GM18909 (cell line): ENCODE measurements around the gene TMEM185A.
A peak's percentile ranks its signal among the peaks of the same experiment; 100 is the strongest.
"Not testable (repeated sequence)": the region's sequence is repeated elsewhere in the genome, so short reads cannot be mapped to it uniquely, and the experiment has no call there.

Source experiments
- ATAC-seq: cut with Tn5 transposase; IDR thresholded peaks from one replicate; pipeline ENCODE4 v1.9.1; 2021; ENCODE audit warnings: mild to moderate bottlenecking; ENCODE audit not compliant: unreplicated experiment, poor library complexity

TMEM185A gene

DNA sequence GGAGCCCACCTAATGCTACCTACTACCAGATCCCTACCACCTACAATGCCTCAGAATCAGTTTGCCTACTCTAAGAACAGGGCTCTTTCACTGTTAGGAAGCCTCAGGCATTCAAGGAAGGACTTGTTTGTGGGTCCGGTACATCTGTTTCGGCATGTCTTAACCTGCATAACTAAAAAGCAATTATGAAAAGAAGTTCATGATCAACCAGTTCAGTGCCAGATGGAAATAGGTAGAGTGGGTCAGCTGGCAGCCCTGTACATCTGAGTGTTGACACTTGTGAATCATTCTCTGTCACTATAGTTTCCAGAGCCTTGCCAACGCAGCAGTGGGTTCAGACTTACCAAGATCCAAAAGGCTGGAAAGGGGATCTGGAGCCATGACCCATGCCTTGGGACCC is 3.3 kb downstream of the TMEM185A start:
- no peak for ATAC-seq

DNA sequence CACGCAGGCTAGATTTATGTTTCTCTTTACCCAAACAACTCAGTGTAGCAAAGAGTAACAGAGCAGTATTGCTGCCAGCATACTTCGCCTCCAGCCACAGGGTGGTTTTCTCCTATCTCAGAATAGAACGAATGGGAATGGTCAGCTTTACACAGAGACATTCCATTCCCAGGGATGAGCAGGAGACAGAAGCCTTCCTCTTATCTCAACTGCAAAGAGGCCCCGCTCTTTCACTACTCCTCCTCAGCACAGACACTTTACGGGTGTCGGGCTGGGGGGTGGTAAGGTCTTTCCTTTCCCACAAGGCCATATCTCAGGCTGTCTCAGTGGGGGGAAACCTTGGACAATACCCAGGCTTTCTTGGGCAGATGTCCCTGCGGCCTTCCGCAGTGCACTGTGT is 4.8 kb downstream of the TMEM185A start:
- ATAC-seq = not testable (repeated sequence)

DNA sequence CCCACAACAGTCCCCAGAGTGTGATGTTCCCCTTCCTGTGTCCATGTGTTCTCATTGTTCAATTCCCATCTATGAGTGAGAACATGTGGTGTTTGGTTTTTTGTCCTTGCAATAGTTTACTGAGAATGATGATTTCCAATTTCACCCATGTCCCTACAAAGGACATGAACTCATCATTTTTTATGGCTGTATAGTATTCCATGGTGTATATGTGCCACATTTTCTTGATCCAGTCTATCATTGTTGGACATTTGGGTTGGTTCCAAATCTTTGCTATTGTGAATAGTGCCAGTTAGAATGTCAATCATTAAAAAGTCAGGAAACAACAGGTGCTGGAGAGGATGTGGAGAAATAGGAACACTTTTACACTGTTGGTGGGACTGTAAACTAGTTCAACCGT is 11.9 kb downstream of the TMEM185A start:
- not testable (repeated sequence) for ATAC-seq

DNA sequence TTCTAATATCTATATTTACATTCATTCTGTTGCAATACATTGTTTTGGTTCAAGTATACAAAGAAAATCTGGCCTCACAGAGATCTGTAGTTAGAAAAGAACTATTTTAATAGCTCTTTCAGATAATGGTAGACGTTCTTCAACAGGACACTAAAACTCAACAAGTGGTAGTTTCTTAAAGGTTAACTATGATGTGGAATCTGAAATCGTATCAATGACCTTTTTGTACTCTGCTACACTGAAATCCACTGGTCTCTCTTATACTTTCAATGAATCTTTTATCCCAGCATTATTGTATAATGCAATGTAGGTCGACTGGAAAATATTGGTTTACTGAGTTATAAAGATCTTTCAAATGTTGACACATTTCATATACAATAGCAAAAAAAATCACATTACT is 12.7 kb downstream of the TMEM185A start:
- ATAC-seq = no peak

DNA sequence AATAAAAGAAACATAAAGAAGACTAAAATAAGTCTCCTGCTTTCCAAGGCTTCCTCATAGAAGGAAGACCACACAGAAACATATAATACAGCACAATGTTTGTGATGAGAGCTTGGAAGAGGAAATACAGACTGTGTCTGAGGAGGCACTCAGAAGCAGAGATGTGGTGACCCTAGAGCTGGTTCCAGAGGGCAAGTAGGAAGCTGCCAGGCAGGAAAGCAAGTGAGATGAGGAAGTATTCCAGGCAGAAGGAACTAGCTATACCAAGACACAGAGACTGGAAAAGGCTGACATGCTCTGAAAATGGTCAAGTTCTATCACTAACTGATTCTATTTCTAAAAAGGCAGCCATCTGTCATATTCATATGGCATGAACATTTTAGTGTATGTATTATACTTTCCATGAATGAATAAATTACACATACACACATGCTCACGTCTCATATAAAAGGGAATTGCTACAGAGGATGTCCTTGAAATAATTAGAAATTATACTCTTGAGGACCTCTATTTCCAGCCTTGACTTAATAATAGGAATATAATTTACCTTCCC is 19.9 kb downstream of the TMEM185A start:
- no peak for ATAC-seq

DNA sequence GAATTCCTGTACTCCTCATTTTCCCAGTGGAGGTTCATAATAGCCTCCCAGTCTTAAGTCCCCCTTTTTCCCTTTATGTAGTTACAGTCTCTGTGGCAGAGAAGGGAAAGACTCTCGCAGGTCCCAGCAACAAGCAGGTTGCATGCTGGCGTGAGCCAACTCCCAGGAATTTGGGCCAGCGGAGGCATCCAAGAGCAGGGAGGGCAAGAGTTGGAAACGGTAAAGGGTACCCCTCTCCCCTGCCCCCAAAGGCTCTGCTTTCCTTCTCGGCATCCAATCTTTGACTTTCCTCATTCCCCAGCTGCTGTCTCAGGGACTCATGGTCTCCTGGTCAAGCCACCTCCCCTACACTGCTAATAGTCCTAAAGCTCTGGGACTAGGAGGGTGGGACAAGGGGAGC is 21.1 kb downstream of the TMEM185A start:
- ATAC-seq = no peak

DNA sequence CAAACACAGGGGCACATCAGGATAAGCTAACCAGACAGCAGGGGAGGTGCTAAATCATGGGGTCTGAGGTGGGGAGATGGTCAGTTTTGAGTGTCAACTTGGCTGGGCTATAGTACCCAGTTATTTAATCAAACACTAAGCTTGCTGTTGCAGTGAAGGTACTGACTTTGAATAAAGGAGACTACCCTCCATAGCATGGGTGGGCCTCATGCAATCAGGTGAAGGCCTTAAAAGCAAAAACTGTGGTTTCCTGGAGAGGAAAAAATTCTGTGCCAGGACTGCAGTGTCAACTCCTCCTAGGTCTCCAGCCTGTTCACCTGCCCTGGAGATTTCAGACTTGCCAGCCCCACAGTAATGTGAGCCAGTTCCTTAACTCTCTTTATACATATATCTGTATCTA is 23.9 kb downstream of the TMEM185A start:
- no peak for ATAC-seq

DNA sequence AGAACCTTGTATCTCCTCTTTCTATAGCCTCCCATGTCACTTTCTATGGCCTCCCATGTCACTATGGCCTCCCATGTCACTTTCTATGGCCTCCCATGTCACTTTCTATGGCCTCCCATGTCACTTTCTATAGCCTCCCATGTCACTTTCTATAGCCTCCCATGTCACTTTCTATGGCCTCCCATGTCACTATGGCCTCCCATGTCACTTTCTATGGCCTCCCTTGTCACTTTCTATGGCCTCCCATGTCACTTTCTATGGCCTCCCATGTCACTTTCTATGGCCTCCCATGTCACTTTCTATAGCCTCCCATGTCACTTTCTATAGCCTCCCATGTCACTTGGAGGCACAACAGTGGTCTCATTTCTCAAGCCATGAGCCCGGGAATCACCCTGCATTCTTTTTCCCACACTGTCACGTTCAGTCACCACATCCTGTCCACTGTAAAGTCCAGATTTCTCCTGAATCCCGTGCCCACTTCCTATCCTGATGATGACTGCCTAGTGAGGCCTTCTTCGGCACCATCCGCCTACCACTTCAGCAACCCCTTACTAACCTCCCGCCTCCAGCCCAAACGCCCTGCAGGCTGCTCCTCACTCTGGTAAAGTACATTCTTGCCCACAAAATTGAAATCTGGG is 26.2 kb downstream of the TMEM185A start:
- not testable (repeated sequence) for ATAC-seq

DNA sequence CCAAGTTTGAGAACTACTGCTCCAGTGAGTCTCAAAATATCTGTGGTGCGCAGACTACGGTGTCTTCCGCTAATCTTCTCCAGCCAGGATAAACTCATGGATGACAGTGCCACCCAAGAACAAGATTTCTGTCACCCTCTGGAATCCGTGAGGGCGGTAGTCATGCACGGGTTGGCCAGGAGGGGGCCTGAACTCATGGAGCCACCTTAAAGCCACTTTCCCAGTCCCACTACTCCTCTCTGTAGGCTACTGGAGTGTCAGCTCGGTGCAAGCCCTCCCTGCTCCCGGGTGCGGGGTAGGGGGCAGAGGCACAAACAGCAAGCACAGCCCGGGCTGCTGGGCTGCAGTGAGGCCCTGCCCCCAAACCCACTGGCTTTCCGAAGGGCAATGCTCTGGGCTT is 33.0 kb downstream of the TMEM185A start:
- not testable (repeated sequence) for ATAC-seq

DNA sequence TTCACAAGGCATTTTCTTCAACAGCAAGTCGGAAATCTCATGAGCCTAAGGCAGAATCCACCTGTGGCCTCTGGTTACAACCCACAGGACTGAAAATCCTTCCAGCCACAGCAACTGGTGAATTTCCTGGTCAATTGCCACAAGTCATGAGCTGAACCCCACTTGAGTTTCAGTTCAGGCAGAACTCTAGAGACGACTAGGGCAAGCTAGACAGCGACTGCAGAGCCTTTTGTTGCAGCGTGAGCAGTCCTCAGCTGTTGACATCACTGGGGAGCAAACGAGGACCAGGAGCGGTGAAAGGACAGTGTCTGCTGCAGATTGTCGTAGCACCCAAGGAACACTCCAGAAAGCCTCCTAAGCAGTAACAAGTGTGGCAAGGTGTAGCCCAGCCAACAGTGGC is 35.6 kb downstream of the TMEM185A start:
- not testable (repeated sequence) for ATAC-seq

DNA sequence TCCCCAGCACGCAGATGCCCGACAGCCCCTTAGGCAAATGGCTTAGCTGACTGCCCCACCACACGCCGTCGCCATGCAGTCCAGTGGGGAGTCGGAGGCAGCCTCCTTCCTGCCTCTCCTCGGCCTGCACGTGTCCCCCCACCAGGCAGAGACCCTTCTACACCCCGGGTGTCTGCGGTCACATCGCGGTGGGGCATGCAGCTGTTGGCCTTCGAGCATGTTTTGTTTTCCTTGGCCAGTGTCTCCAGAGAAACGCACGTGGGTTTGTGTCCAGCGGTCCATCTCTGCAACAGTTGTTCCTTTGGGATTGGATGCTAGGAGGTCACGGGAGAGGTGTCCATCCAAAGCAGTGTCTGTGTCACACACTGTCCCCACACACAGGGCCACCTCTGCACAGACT is 36.4 kb downstream of the TMEM185A start, which contains the start of gene HSFX2:
Gene HSFX2, minus strand, starts transcription at position 101 of the 400 bp plus-strand sequence. CDS start 614 bp downstream, outside the sequence.
- not testable (repeated sequence) for ATAC-seq

DNA sequence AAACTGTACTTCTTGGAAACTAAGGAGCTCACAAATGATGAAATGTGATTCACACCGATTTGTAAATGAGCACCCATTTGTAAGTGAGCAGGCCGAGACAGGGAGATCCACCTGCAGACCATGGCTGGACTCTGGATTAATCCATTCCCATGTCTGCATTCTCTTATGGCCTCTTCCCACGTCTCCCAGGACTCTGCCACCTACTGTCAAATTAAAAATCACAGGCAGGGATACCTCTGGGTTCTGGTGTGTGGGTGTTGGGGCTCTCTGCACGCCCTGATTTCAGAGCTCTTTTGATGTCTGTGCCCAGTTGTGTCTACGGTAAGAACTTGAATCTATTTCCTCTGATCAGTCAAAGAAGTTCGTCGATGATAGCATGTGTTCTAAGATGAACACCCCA is 40.6 kb downstream of the TMEM185A start:
- not testable (repeated sequence) for ATAC-seq

DNA sequence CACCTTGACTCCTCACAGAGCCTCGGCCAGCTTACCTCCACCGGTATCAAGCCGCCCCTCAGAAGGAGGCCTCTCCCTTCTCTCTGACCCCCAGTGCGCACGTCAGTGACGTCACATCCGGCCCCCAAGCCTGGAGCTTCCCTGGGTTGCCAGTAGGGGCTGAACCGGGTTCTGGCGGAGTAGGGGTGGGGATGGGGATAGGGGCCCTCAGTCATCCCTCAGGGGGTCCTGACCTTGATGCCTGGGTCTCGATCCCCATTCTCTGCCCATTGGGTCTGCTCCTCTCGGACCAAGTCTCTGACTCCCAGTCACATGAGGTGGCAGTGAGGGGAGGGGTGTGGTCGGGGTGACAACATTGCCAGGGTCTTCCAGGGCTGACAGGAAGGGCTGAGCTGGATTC is 44.2 kb downstream of the TMEM185A start, which contains the start of gene MAGEA9B:
Gene MAGEA9B, minus strand, starts transcription at position 101 of the 400 bp plus-strand sequence. CDS start 4,280 bp downstream, outside the sequence.
- not testable (repeated sequence) for ATAC-seq

DNA sequence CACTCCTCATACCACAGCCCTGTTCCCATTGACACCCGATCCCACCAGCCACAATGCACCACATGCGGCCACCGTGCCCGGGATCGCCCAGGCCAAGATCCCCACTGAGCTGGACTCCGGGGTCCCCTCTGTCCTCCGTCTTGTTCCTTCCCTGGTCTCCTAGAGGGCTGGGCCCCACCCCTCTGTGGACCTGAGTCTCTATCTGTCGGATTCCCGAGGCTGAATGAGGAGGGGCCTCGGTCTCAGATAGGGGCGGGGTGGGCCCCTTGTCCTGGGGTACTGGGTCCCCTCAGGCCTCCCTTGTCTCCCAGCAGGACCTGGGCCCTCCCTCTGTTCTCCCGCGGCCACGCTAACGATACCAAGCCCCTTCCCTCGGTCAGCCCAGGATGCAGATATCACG is 46.0 kb downstream of the TMEM185A start:
- ATAC-seq = not testable (repeated sequence)

DNA sequence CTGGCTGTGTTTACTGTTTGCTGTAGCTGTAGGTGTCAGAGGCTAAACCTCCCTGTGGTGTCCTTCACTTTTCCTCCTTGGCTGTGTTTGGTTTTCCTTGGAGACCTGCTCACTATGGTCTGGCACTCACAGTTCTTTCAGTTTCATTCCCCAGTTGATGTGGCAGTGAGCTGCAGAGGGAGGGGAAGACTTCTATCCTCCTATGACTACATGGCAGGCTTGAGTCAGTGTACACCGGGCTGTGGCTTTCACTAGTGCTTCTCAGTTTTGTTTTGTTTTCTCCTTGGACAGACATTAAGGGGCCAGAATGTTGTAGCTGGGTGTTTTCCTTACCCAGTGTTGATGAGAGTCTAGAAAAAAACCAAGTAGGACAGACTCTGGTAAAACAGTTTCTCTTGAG is 58.1 kb downstream of the TMEM185A start:
- ATAC-seq = peak; percentile 100

DNA sequence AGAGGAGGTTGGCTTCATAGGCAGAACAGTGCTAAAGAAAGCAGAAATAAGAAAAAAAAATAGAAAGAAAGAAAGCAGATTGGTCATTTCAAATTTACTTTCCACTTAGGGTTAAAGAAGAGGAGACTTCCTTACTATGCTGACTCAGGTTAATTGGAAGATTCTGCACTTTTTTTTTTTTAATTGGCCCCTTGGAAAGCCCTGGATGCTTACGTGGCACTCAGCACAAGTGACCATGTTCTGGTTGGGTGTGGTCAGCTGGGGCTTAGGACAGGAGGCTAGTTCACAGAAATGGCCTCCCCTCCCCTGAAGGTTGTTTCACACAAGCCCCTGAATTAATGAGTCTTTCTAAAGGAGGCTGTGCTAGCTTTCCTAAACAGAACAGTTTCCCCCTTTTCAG is 58.8 kb downstream of the TMEM185A start:
- ATAC-seq = no peak

DNA sequence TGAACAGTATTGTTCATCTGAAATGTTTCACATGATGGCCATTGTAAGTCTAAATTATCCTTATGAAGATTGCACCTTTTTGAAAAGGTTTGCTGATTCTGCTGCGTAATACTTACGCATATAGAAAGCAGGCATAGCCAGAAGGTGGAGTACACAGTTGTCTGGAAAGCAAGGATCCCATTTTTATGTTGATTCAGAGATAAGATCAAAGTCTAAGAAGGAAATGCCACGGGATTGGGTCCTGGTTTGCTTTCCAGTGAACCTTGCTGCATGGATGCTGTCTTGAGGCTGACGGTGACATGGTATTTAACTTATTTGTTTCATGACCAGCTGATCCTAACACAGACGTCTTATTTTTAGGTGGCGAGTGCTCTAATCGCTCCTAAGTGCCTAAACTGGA is 59.8 kb downstream of the TMEM185A start:
- no peak for ATAC-seq

DNA sequence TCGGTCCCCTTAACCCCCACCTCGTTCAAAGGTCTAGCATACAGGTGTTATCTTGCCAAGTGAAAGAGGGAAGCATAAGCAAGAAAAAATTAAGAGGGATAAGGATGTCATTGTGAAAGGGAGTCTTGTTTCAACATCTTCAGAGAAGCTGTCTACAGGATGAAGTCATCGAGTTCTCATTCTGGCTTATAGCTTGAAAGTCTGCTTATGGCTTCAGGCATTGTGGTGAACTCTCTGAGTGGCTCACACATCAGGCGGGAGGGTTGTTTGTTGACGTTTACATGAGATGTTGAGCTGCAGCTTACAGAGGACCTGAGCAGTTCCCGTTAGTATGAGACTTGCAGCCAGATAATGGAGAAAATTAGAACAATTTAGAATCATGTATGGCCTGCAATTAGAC is 60.9 kb downstream of the TMEM185A start:
- no peak for ATAC-seq

DNA sequence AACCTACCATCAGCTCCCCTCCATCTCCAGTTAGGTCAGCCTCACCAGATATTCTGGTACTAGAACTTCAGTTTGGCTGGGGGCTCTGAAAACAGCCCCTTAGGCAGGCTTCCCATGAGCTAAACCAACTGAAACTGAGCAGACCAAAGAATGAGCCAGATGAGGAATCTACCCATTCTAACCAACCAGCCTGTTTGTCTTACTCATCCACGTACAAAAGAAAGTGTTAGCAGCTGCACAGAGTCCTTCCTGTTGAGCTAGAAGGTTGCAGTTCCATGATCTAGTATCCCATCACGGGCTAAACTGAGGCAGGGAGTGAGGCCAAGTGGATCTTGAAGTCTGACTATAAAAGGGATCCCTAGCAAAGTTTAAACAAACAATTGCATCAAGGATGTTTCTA is 61.8 kb downstream of the TMEM185A start:
- ATAC-seq = no peak

DNA sequence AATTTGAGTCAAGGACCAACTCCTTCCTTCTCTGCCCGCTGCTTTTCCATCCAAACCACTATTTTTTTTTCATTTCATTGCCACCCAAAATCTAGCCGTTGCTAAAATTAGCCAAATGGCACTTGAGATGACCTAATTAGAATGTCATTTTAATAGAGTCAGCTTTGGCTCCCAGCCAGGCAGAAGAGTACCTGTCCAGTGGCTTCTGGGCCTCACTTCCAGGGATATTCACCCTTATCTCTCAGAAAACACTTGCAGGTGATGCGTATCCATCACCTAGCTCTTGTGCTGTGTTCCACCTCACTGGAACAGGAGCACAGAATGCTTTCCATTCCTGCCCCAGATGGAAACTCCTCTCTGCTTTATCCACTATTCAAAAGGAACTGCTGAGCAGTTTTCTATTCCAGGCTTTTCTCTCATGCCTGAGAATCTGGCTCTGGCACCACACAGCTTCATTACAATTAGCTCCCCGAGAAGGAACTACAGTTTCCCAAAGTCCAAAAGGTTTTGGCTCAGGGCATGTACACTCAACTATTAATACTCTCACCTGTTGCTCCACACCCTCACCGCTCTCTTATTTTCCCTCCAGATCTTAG is 62.8 kb downstream of the TMEM185A start:
- no peak for ATAC-seq

DNA sequence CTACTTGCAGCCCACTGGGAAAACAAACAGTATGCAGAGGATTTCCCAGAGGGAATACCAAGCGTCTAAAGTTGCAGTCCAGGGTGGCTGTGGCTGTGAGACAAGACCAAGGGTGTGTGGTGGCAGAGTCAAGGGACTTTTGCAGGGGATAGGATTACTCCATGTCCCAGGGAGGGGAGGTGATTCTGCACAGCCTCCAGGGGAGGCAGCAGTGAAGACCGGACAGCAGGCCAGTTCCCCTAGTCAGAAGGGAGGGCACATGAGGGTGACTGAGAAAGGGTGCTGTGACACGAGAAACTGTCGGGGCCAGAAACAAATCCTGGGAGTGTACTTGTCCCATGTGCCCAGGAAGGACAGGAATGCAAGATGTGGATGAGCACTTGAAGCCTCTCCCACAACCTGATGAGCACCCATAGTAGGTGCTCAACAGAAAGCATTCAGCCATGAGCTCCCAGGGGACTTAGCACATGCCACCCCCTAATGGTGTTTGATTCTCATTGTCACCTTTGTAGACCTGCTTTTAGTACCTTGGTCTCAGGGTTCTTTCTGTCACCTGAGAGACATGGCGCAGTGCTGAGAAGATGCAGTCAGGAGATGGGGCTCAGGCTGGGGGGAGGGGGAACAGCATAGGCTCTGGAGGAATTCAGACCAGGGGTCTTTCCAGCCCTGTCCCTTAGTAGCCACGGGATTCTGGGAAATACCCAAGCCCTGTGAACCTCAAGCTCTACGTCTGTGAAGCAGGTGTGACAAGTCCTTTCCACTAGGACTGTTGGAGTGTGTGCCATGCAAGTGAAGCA is 63.8 kb downstream of the TMEM185A start:
- no peak for ATAC-seq
